GM10248 (cell line): ENCODE data around the gene WASF3.

Experiments
- CTCF ChIA-PET: fragments of 300-600 bp; sonication (Branson Sonifier 250); formaldehyde crosslinking; extraction: SDS; loops from one replicate; lab custom pipeline; 2021; ENCODE audit warnings: antibody characterized with exemption; lab: Yijun Ruan, JAX
- POLR2A ChIA-PET: fragments of 350-650 bp; sonication (Branson Sonifier 250); formaldehyde crosslinking; extraction: SDS; loops from one replicate; lab custom pipeline; 2020; ENCODE audit warnings: antibody characterized with exemption; lab: Yijun Ruan, JAX
- DNase-seq: peaks from one replicate; pipeline ENCODE4 v3.0.0; 2012; ENCODE audit errors: extremely low spot score
- CTCF ChIP-seq: IDR thresholded peaks from 2 replicates; pipeline ENCODE4 v1.5.1; 2012; ENCODE audit warnings: mild to moderate bottlenecking, low read depth; ENCODE audit errors: extremely low read depth, missing control alignments, control extremely low read depth

The WASF3 gene

GRCh38 chr13:26660766-26661165 lies 103.3 kb downstream of the WASF3 start:
- ChIA-PET POLR2A (no interaction called here), CTCF (no interaction called here)

GRCh38 chr13:26663791-26664190 lies 106.3 kb downstream of the WASF3 start:
- DNase-seq, result no peak
- CTCF ChIA-PET, result interaction anchor here (1.7 kb wide), 1 partner anchor 23 kb away, joined by 3 read pairs; no protein-coding TSS in a partner anchor
- no peak for TF ChIP-seq CTCF
- POLR2A ChIA-PET, result no interaction called here

More at GRCh38 chr13:26660766-26661165, 103.3 kb downstream of the WASF3 start:
- DNase-seq, result no peak
- no peak for TF ChIP-seq CTCF

GRCh38 chr13:26664286-26664685 lies 106.8 kb downstream of the WASF3 start:
- no peak for DNase-seq
- CTCF ChIA-PET, result no interaction called here
- no peak for TF ChIP-seq CTCF
- POLR2A ChIA-PET, result no interaction called here

GRCh38 chr13:26664876-26665275 lies 107.4 kb downstream of the WASF3 start:
- no peak for TF ChIP-seq CTCF
- ChIA-PET CTCF (no interaction called here), POLR2A (no interaction called here)
- DNase-seq, result no peak

GRCh38 chr13:26668357-26669146 lies 111.1 kb downstream of the WASF3 start:
- no peak for TF ChIP-seq CTCF
- POLR2A ChIA-PET, result no interaction called here
- DNase-seq, result no peak
- CTCF ChIA-PET, result interaction anchor here (1.6 kb wide), 1 partner anchor 11 kb away, joined by 4 read pairs; no protein-coding TSS in a partner anchor

GRCh38 chr13:26673890-26674289 lies 116.4 kb downstream of the WASF3 start:
- CTCF ChIA-PET, result no interaction called here
- POLR2A ChIA-PET, result no interaction called here
- TF ChIP-seq CTCF, result no peak

More at GRCh38 chr13:26673890-26674289, 116.4 kb downstream of the WASF3 start:
- no peak for DNase-seq
